Testis (tissue), 3 donors: Measurements from ENCODE around the gene DGUOK. TPM values are rescaled to one million over a fixed set of nuclear protein-coding genes. Genes with fewer than 3 reads are reported as not detected.

Source experiments
- DNase-seq: peaks from one replicate; pipeline ENCODE4 v3.0.0-alpha.2; 2019
- H3K27ac ChIP-seq, 2 donors: fragments of 200-600 bp; sonication (generic); one replicate each; pipeline ENCODE4 v1.5.1; 2019
- H3K27me3 ChIP-seq: fragments of 200-600 bp; sonication (generic); one replicate; pipeline ENCODE4 v1.5.1; 2019
- H3K36me3 ChIP-seq: fragments of 200-600 bp; sonication (generic); one replicate; pipeline ENCODE4 v1.5.1; 2017; ENCODE audit warnings: low read depth; ENCODE audit errors: missing control alignments
- H3K4me1 ChIP-seq: fragments of 200-600 bp; sonication (generic); one replicate; pipeline ENCODE4 v1.5.1; 2019
- H3K4me3 ChIP-seq, 2 donors: fragments of 200-600 bp; sonication (generic); one replicate each; pipeline ENCODE4 v1.5.1; 2017 to 2019
- H3K9me3 ChIP-seq: fragments of 200-600 bp; sonication (generic); one replicate; pipeline ENCODE4 v1.5.1; 2017
- CTCF ChIP-seq, 3 experiments: fragments of 450-650 bp in 2 of 3; fragments of 200-600 bp in 1 of 3; sonication (generic) in 1 of 3; IDR thresholded peaks; one replicate each; pipeline ENCODE4 v1.5.1; 2016 to 2019; ENCODE audit warnings: antibody characterized with exemption in 3 of 3, mild to moderate bottlenecking in 2 of 3, moderate library complexity in 1 of 3
- POLR2A ChIP-seq: fragments of 450-650 bp; IDR thresholded peaks from one replicate; pipeline ENCODE4 v1.6.1; 2017; ENCODE audit warnings: antibody characterized with exemption, mild to moderate bottlenecking, moderate library complexity
- WGBS, 2 donors: methylation state at CpG; one replicate each; pipeline ENCODE4 v1.1.5; 2018; 5-methylcytosine and 5-hydroxymethylcytosine counted together
- intact Hi-C: fragments of 100-400 bp; cut with DNase I; formaldehyde crosslinking; loops from one replicate; pipeline ENCODE4 v1.15.1; 2023; ENCODE audit warnings: low total_unique reads
- polyA plus RNA-seq: library from polyadenylated mRNA; stranded (reverse); fragments of 350-450 nt; fragmentation: Illumina TruSeq; extraction: RNeasy Lipid Tissue Mini Kit (QIAGEN cat#74804); gene quantifications from one replicate; pipeline ENCODE4 v1.2.3, GENCODE V29; 2014; ENCODE audit warnings: low read depth, low replicate concordance; ENCODE audit not compliant: insufficient read depth
- total RNA-seq, 2 donors: library from RNA; depleted of rRNA; stranded (reverse); fragments of >200 nt; gene quantifications; one replicate each; pipeline ENCODE4 v1.2.3, GENCODE V29; 2016

Gene DGUOK
- total and polyA plus RNA-seq, 3 donors from 2014 or later = 87.7 to 93.9 (median 91.0) TPM

GRCh38 chr2:74003494-74004211 is 77.0 kb downstream of the DGUOK start:
- intact Hi-C loops = no loop called here
- Histone ChIP-seq H3K27me3 (no peaks in the 10 kb centered on the region), H3K4me1 (peaks cover 45% of the 10 kb centered on the region), H3K36me3 (no peaks in the 10 kb centered on the region), H3K9me3 (no peaks in the 10 kb centered on the region), H3K4me3 (peak overlapping the region in 1 of 2 donors; percentile 55), H3K27ac (no peak overlapping the region)
- 17 to 24% methylated on average over 16 of the region's 16 CpGs for WGBS, 2 donors
- TF ChIP-seq CTCF (IDR thresholded peaks at IDR 0.05) = no peak
- no peak for TF ChIP-seq POLR2A
- no peak for DNase-seq

DNA sequence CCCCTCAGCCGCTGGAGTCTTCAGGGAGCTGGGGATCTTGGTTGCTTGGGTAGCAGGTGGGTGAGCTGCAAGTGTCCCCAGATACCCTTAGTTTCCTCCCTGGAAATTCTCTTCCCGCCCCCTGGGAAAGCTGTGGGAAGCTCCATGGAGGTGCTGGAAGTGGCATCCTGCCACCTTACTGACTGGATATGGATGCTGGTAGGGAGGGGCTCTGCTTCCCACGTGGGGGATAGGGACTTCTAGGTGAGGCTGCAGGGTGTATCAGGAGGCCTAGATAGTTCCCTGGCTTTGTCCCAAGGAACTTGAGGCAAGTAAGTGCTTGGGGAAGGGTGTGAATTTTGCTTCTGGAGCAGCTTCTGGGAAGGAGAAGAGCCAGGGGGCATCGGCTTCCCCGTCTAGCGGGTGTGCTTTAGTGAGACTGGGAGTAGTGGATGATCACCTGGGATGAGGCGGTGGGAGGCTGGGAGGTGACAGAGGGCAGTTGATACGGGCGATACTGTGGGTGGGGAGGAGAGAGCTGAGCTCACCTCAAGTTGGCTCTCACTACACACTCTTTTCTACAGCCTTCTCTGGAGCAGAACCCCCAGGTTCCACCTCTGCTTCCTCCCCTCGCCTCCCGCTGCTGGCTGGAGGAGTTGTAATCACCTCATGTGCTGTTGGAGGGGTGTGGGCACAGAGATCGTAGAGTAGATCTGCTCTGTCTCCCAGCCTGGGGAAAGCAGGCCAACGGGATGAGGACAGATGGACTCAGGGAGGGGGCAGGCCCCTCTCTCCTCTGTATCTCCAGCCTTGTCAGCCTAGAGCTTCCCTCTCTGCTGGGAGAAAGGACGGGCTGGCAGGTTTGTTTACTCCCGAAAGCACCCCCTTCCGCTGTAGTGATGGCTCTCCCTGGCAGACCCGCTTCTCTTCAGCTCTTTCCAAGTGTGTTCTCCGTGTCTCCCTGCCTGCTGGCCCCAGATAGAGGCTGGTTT is 77.8 kb downstream of the DGUOK start:
- no peaks in the 10 kb centered on the region for H3K9me3 ChIP-seq
- H3K27me3 ChIP-seq = no peaks in the 10 kb centered on the region
- peaks cover 45% of the 10 kb centered on the region for H3K4me1 ChIP-seq
- intact Hi-C loops = no loop called here
- no peak overlapping the region for H3K27ac ChIP-seq
- TF ChIP-seq POLR2A (no peak), CTCF (IDR thresholded peaks at IDR 0.05) (no peak)
- no peak overlapping the region for H3K4me3 ChIP-seq
- H3K36me3 ChIP-seq = no peaks in the 10 kb centered on the region
- no peak for DNase-seq
- 67 to 70% methylated on average over 17 to 18 of the region's 18 CpGs for WGBS, 2 donors

GRCh38 chr2:74005786-74006185 is 79.1 kb downstream of the DGUOK start:
- Histone ChIP-seq H3K27ac (no peak overlapping the region), H3K4me1 (peaks cover 33% of the 10 kb centered on the region)
- DNase-seq = peak; percentile 14

DNA sequence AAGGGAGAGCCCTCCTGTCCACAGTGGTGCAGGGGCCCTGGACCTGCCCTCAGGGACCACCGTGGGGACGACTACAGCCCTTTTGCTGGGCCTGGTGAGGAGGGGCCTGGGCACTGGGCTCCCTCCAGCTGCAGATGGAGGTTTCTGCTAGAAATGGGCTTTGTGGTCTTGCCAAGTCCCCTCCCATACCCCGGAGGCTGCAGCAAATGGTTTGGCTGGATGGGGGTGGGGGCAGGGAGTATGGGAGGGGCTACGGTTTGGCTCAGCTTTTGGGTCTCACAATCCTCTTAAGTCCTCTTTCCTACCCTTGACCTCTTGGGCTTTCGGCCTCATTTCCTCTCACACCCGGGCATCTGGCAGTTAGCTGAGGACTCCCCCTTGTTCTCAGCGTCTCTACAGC is 79.8 kb downstream of the DGUOK start:
- Histone ChIP-seq H3K4me3 (no peak overlapping the region), H3K4me1 (peaks cover 32% of the 10 kb centered on the region), H3K27me3 (no peaks in the 10 kb centered on the region), H3K9me3 (no peaks in the 10 kb centered on the region), H3K27ac (no peak overlapping the region), H3K36me3 (no peaks in the 10 kb centered on the region)
- intact Hi-C loops = no loop called here
- DNase-seq = peak; percentile 19
- 29 to 65% methylated on average over 6 to 7 of the region's 7 CpGs for WGBS, 2 donors
- TF ChIP-seq CTCF (IDR thresholded peaks at IDR 0.05) = no peak

More at GRCh38 chr2:74005786-74006185, 79.1 kb downstream of the DGUOK start:
- H3K27me3 ChIP-seq = no peaks in the 10 kb centered on the region
- H3K36me3 ChIP-seq = no peaks in the 10 kb centered on the region
- TF ChIP-seq CTCF (IDR thresholded peaks at IDR 0.05) (no peak), POLR2A (no peak)
- intact Hi-C loops = no loop called here
- WGBS, 2 donors = 34 to 36% methylated on average over 6 to 8 of the region's 8 CpGs
- H3K9me3 ChIP-seq = no peaks in the 10 kb centered on the region
- H3K4me3 ChIP-seq = no peak overlapping the region
